Stimulated activated naive CD8-positive, alpha-beta T cell treated with anti-CD3 and anti-CD28 coated beads, Interleukin-15, Interleukin-2, amounts not matched to agents 100 U/mL and 50 U/mL, for 24 hours (primary cell): ENCODE results near the gene FAM53B.

Experiments
- ATAC-seq: fragments of 150-1000 bp; cut with Tn5 transposase; one replicate; pipeline ENCODE4 v1.10.0; 2021
- DNase-seq: peaks from one replicate; pipeline ENCODE4 v3.0.0; 2021

Gene FAM53B

DNA sequence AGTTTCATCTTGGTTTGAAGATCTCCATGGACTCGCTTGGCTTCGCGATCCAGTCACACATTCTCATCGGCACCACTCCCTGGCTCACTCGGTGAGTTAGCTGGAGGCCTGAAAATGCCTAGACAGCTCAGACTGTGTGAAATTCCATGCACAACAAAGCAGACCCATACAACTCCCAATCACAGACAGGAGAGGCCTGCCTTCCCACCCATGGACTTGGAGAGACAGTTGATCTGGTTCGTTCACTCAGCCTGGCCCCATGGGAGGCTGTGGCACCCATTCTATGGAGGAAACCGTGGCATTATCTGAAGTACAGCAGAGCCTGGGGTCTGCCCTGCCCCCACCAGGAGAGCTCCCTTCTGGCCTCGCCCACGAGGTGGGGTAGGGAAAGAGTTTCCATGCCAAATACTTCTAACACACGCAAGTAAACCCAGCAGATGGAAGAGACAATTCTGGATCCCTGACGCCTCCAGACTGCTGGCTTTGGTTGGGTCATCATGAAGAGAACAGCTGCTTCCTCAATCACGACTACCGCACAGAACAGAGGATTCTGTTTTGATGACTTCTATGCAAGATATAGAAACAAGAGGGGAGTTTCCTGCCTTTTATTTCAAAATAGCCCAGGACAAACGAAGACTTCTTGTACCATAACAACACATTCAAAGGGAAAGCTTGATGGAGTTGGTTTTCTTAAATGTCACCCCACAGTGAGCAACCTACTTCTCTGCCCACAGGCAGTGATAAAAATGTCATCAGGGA, 15.9 kb downstream of the FAM53B start:
- peak; percentile 71 for ATAC-seq
- peak; percentile 38 for DNase-seq

DNA sequence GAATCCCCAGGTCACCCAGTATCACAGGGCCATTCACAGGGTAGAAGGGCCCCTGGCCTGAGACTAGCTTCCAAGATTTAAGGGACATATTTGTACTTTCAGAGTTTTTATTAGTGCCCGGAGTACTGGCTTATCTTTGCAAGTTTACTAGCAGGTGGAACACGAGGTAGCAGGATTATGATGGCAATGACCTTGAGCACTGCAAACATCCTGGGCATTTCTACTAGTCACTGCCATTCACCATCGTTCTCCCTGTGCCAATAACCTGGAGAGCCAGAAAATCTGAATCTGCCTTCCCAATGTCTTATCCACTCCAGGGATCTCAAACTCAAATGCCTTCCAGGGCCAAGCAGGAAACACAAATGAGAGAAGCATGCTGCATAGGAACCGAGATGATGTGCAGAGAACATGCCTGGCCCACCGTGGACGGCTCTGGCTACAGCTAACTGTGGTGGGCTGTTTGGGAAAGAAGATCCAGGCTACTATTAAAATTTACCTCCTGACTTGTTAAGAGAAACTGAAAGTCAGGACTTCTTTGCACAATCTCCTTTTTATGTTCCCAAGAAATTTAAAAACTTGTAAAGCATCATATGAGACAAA, 16.7 kb downstream of the FAM53B start:
- DNase-seq (no peak), ATAC-seq (no peak)

DNA sequence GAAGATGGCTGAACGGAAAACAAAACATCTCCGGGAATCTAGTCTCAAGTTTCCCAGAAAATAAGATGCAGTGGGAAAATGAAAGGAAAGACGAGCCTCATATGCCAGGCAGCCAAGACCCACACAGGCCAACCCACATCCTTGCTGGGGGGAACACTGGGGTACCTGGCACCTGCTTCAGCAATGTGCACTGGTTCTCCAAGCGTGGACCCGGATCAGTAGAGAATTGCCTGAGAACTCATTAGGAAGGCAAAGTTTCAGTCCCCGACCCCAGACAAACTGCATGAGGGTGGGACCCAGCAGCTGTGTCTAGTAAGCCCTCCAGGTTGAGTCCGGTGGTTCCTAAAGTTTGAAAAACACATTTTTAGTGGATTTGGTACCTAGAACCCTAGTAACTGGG, 18.4 kb downstream of the FAM53B start:
- no peak for DNase-seq
- ATAC-seq = no peak

DNA sequence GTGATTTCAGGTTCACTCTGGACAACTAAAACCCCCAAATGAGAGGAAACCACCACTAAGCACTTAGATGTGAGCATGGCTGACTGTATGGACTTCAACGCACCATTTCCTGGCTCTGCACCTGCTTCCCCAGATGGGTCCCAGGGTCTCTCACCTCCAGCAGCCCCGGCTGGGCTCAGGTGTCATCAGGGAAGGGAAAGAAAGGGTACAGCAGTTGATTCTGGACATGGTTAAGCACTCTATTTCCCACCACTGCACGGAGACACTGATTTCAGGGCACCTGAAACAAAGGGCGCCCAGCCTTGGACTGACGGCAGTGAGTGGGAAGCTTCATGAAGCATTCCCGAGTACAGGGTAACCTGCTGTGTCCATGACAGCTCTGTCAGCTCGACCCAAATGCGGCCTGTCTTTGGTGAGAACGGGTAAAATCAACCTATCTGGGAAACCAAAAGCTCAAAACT, 19.0 kb downstream of the FAM53B start:
- DNase-seq (no peak), ATAC-seq (no peak)

DNA sequence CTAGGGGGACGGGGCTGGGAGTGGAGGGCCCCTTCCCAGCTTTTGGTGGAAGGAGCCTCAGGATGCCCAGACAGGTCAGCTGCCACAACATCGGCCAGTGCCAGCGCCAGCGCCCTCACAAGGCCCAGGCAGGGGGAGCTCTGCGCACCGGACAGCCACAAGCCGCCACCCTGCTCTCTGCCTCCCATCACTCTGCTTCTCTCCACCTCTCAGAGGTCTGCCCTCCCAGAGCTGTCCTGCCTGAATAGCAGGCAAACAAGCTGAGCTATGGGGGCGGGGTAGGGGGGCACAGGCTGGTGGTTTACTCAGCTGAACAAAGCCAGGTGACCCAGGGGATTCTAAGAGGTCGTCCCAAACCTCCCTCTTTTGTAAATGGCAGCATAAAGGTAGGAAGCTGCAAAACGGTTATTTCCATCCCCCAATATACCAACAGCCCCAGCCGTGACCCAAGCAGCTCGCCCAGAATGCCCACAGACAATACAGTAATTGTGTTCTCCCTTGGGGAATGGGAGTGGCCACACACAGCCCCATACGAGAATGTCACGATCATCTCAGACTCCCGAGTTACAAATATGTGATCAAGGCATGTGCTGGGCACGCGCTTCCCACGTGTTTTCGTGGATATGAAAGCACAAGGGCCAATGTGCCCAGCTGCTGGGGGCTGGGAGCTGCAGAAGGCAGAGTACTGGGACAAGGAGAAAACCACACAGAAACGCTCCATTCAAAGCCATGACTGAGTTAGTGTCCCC, 19.7 kb downstream of the FAM53B start:
- ATAC-seq = no peak

DNA sequence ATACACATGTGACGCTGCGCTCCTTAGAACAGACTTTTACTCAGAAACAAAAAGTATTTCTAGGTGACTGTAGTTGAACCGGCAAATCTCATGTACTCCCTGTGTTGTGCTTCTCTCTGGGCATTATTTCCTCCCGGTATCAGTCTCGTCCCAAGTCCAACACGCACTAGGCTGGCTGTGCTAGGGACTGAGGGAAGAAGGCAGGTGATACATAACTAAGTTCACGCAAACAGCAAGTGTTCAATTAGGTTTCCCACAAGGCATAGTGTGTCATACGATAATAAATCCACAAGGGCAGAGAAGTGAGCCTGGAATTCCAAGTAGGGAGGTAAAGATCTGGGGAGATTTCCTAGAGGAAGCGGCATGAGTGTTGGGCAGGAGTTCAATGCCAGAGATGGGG, 20.4 kb downstream of the FAM53B start:
- ATAC-seq (no peak), DNase-seq (no peak)

More for the DNA sequence above, 19.7 kb downstream of the FAM53B start:
- no peak for DNase-seq

DNA sequence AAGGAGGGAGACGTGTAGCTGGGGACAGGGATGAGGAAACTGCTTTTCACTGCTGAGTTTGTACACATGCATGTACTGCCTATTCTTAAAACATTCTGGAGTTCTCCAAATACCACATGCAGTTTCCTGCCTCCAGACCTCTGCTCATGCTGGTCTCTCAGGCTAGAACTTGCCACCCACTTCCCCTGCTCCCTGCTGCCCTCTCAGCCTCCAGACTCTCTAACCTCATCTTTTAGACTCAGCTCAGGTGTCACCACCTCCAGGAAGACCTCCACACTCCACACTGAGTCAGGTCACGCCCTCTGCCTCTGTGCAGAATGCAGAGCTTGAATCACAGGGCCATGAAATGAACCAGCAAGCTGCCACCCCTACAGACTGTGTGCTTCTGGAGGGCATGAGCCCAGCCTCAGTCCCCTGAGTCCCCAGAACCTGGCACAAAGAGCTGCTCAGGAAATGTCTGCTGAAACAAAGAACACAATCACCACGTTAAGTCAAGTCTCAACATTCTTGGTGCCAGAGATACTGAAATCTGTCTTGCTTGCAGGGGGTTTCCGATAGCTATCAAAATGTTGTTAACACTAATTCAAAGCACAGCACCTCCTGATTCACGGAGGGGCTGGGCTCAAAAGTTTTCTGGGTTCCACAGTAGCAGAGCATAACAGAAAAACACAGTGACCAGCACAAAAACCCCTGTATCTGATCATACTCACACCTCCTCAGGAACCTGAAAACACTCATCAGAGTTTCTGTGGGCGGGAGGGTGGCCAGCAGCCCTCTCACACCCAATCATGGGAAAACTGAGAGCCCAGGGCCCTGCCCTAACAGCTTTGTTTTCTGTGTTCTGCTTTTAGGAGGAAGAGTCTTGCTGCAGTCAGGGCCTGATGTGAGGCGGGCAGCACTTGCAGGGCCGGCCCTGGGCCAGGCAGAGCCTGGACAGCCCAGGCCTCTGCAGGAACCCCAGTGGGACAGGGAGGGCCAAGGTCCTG, 21.1 kb downstream of the FAM53B start:
- ATAC-seq (peak; percentile 74), DNase-seq (peak; percentile 62)

DNA sequence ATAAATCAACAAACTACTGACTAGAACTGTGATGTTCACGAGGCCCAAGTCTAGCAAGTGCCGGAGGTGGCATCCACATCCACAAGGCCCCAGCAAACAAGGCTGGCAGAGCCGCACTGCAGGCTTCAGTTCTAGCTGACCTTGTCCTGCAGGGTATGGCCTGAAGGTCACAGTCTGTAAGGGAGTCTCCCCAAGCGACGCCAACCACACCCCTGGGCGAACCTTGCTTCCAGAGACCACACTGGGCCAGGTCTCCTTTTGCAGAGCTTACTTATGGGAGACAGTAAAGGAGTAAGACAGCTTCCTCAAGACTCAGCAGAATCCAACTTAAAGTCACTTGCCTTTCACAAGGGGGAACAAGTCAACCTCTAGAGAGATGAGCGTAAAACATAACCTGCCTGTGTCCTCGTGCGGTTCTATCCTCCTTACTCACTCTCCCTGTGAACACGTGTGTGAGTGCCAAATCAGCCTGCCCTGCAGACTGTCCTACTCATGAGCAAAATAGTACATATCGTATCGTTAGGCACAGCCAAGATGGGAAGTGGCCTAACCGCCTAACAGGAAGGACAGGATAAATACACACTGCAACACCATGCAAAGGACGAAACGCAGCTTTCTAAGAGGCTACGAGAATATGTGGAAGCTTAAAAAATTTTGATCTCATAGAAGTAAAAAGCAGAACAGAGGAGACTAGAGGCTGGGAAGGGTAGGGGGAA, 22.7 kb downstream of the FAM53B start:
- ATAC-seq = no peak
- no peak for DNase-seq

DNA sequence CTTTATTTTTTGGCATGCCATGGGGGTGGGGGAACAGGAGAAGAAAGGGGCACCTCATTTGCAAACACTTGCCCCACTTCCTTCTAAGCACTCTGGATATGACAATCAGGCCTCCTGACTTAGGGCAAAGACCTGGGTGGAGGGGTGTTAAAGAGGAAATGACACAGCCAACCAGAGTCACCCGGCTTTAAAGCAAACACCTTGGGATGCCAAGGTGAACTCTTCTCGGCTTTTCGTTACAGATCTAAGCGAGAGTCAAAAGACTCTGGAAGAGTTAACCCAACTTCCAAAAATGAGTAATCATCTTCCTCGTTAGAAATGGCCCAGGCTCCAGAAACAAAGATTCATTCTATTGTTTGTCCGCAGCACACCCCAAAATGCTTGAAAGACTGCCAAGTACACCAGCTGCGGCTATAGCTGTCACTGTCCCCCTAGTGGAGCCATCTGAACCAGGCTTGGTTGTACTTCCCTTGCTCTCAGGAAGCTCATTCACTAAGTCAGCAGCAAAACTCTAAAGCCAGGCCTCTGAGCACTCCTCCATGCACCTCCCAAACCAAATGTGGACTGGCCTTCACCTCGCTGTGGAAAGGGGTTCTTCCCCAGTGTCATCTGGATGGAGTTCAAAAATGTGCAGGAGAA, 24.8 kb downstream of the FAM53B start:
- peak; percentile 62 for DNase-seq
- ATAC-seq = peak; percentile 28

DNA sequence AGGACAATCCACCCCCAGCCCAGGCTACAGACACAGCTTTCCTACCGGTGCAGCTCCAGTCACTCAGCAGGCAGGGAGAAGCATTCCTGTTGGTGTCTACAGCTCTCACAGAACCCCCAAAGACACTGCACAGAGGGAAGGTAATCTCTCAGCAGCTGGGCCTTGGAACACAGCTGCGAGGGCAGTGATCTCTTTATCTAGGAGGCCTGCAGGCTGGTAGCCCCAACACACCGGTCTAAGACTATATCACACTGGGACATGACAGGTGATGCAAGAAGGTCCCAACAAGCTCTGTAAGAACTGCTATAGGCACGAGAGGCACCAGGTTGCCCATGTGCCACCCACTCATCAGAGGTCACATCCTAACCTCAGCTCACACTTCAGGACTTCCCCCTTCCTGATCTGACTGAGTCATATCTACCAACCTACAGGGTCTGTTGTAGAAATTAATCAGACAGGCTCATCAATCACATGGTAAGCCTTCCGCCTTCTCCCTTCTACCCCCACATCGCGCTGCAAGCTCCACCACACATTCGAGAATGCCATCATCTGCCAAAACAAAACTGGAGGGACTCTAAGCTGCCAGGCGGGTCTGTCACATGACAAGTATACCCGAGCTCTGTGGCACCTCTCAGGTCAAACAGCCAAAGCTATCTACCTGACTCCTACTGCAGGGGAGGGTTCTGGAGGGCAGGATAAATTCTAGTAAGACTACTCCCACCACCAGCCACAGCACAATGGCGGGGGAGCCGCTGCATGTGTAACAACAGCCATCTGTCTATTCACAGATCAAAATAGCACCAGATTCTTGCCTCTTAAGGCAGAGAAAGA, 26.1 kb downstream of the FAM53B start:
- peak; percentile 85 for ATAC-seq
- DNase-seq = peak; percentile 75

DNA sequence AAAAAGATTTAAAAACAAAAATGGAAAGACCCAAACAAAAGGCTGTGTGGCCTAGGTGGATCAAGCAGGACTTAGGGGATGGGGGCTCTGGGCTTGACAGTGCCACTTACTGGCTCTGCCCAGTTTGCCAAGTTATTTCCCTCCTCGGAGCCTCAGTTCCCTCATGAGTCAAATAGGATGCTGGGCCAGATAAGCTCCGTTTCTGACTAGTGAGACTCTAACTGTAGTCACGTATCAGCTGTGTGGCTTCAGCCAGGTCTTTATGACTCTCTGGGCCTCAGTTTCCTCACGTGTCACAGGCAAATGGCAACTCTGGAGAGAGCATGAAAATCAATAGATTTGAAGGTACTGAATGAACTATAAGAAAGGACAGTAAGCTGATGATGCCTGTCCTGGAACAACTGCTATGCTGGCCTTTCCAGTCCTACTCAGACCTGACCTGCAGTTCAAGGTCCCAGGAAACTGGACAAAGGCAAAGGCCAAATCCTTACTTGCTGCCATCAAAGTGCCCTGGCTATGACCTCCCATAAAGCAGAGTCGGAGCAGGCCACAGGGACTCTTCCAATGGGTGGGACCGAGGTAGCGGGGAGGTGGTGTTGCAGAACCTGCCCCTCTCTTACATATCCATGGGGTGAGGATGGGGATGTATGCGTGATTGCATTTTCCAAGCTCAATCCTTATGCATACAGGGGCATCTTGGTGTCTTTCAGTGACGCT, 27.0 kb downstream of the FAM53B start:
- ATAC-seq (no peak), DNase-seq (no peak)

DNA sequence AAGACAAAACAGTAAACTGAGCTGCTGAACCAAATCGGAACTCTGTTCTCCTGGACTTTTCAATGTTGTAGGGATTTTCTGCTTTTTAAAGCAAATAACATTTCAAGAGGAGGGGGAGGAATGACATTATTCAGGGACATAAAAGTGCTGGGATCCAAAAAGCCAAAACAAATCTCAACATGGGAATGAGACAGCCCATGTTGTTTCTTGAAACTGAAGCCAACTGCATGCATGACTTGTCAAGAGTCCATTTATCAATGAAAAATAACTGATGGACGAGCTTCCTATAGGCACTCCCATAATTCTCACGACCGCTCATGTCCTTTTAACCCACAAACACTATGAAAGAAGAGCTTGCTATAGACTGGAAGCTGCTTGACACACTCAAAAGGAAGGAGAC, 27.8 kb downstream of the FAM53B start:
- ATAC-seq = no peak
- DNase-seq = no peak

DNA sequence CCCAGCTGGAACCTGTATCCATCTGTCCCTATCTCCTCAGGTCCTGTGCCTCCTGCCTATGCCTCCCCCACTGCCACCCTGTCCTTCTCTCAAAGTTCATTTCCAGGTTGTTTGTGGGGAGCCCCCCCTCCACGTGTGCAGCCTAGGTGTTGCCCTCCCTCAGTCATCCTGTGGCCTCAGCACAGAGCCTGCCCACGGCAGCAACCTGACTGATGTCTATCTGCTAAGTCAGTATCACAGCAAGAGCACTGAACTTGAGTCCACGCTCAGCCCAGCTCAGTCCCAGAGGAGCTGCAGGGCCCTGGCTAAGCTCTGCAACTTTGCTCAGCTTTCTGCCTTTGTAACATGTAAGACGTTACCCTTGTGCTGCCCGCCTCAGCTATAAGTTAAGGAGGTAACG, 28.7 kb downstream of the FAM53B start:
- DNase-seq (no peak), ATAC-seq (no peak)

DNA sequence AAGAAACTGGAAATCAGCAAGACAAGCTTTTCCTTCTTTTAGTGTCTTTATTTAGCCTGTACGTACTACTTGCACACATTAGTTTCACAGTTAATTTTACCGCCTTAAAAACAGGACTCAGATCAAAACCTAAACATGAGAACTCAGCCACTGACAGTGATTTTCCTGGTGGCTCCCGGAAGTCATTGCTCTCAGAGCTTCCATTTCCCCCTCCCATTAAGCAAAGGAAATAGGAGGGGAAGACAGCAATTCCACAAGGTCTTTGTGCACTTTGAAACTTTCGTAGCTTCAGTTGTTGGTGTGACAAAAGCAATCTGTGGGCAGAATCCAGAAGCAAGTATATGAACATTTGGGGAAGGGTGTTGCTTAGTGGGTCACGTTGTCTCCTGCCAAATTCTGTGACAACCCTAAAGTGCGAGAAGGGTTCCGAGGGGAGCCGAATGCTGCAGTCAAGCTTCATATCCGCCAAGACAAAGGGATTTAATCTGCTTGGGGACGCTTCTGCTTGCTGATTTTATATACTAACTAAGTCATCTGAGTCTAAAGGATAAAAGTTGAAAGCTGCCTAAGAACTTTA, 30.4 kb downstream of the FAM53B start:
- ATAC-seq (no peak), DNase-seq (no peak)

DNA sequence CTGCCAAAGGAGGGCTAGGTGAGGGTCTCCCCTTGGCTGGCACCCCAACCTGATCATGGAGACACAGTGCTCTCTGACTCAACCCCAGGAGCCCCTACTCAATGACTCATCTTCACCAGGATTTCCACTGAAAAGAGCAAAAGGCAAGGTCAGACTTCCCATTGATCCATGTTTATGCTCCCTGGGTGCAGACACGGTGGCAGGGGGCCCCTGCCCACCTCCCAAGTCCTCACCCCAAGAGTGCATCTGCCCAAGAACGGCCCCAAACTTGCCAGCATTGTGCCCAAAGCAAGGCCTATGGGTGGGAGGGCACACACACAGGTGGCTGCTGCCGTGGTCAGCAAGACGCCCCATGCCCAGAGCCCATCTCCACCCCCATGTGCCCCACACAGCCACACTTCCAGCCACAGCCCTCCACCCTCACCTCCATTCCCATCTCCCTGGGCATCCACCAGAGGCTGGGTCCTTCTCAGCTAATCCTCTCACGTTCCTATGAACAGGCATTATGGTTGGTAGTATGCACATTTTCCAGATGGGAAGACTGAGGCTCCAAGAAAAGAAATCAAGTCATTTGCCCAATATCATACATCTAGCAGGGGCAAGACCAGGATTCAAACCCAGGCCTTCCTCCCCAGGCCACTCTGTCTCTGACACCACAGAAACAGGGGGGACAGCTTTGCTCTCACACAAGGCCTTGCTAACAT, 31.3 kb downstream of the FAM53B start:
- no peak for ATAC-seq
- no peak for DNase-seq

DNA sequence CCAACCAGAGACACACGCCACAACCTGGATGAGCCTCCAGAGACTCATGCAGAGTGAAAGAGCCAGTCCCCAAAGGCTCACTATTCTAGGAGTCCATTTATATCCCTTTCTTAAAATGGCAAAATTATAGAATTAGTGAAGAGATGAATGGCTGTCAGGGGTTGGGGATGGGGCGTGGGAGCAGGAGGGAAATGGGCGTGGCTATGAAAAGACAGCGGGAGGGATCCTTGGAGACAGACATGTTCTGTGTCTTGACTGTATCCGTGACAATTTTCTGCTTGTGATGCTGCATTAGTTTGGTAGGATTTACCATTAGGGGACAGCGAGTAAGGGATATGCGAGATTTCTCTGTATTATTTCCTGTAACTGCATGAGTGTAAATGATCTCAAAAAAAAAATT, 33.0 kb downstream of the FAM53B start:
- DNase-seq = no peak
- ATAC-seq = no peak

DNA sequence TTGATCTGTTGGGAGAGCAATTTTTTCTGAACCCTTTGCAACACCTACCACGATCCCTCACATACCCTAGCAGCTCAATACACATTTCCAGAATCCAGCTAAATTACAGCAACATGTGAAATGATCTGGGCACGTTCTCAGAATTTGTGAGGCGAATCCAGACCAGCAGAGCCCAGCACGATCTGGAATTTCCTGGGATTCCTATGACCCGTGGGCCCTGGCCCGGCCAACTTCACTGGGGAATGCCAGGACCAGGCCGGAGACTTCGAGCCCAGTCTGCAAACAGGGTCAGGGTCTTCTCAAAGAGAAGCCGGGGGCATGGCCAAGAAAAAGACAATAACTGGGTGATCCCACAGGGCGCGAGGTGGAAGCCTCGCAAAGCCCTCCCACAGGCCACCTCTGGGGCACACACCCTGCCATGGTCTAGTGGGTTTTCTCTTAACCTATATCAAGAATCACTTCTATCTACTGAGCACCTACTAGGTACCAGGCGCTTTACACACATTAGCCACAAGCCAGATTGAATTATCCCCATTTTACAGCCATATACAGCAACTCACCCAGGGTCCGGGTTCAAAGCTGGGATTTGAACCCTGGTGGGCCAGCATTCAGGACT, 33.8 kb downstream of the FAM53B start:
- no peak for ATAC-seq
- no peak for DNase-seq

DNA sequence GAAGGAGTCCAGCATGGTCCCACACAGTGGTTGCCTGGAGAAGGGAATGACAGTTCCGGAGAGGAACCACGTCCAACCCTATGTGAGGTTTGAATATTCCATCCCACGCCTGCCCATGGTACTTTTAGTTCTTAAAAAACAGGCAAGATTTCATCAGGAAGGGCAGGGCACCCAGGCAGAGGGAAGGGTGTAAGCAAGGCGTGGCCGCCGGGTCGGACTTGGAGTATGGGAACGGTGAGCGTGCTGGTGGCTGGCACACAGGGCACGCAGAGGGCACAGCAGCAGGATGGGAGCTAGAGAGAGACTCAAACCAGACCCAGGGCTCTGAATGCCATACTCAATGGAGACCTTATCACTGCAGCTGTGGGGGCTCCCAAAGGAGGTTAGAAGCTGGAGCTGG, 34.3 kb downstream of the FAM53B start:
- no peak for DNase-seq
- ATAC-seq = no peak
